ENCODE results near the gene UHMK1.
"Not testable (repeated sequence)": the region's sequence is repeated elsewhere in the genome, so short reads cannot be mapped to it uniquely, and the experiment has no call there.

UHMK1 gene, protein sequence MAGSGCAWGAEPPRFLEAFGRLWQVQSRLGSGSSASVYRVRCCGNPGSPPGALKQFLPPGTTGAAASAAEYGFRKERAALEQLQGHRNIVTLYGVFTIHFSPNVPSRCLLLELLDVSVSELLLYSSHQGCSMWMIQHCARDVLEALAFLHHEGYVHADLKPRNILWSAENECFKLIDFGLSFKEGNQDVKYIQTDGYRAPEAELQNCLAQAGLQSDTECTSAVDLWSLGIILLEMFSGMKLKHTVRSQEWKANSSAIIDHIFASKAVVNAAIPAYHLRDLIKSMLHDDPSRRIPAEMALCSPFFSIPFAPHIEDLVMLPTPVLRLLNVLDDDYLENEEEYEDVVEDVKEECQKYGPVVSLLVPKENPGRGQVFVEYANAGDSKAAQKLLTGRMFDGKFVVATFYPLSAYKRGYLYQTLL

DNA sequence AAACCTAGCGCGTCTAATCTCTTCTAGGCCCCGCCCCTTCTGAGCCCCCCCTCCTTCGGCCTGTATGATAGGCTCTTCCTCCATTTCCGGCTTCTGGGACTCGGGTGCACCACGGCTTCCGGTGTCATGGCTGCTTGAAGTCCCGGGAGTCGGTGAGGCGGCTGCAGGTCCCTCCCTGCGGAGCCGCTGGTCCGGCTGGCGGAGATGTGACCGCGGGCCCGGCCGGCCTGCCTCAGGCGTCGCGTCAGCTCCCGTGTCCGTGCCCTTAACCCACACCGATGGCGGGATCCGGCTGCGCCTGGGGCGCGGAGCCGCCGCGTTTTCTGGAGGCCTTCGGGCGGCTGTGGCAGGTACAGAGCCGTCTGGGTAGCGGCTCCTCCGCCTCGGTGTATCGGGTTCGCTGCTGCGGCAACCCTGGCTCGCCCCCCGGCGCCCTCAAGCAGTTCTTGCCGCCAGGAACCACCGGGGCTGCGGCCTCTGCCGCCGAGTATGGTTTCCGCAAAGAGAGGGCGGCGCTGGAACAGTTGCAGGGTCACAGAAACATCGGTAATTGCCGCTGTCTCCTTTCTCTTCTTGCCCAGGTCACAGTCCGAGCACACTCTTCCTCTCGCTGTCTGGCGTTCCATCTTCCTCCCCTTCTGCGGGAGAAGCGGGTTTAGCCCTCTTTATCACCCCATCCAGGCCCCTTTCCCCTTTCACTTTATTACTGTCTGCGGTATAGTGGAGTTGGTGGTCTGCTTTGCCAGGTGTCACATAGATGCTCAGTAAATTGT lies at the start of gene UHMK1:
Gene UHMK1 (plus strand): TSS at position 96 of the 773 bp plus-strand sequence. CDS start 183 bp downstream, at position 279.
- peak; percentile 95 for DNase-seq (ENCODE audit: low spot score)

DNA sequence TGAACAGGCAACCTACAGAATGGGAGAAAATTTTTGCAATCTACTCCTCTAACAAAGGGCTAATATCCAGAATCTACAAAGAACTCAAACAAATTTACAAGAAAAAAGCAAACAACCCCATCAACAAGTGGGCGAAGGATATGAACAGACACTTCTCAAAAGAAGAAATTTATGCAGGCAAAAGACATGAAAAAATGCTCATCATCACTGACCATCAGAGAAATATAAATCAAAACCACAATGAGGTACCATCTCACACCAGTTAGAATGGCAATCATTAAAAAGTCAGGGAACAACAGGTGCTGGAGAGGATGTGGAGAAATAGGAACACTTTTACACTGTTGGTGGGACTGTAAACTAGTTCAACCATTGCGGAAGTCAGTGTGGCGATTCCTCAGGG lies 43.3 kb upstream of the UHMK1 start:
- DNase-seq (ENCODE audit: low spot score): not testable (repeated sequence)

DNA sequence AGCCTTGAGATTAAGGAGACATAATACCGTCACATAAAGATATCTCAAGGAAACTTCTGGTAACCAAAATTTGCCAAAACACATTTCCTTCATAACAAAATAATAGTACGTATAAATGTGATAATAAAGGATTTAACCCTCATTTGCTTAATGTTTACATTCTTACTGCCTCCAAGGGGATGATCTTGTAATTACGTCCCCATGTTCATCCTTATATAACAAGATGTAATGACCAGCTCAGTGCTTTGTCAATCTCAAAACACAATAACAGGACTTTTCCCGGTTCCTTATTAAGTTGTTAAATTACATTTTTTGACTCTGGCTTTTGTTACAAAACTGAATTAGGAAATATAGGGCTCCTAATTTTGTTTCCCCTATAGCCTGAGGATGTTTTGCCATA lies 41.3 kb upstream of the UHMK1 start:
- no peak for DNase-seq (ENCODE audit: low spot score)

DNA sequence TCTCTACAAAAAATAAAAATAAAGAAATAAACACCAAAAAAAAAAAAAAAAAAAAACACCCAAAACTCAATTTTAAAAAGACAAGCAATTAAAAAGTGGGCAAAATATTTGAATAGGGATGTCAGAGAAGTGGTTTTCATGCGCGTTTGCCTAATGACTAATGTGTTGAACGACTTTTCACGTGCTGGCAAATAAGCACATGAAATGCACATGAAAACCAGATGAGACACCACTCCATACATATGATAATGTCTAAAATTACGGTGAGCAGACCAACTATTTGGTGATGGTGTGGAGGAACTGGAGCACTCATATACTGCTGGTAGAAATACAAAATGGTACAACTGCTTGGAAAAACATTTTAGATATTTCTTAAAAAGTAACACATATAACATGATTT lies 39.4 kb upstream of the UHMK1 start:
- DNase-seq (ENCODE audit: low spot score): no peak

DNA sequence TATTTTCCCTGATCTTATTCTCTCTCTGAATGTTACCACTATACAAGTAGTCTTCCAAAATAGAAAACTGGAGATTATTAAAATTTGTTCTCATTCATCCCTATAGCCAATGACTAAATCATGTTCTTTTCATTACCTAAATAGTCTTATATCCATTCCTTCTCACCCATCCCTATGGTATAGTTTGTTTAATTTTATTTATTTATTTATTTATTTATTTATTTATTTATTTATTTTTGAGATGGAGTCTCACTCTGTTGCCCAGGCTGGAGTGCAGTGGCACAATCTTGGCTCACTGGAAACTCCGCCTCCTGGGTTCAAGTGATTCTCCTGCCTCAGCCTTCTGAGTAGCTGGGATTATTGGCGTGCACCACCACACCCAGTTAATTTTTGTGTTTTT lies 35.2 kb upstream of the UHMK1 start:
- not testable (repeated sequence) for DNase-seq (ENCODE audit: low spot score)

DNA sequence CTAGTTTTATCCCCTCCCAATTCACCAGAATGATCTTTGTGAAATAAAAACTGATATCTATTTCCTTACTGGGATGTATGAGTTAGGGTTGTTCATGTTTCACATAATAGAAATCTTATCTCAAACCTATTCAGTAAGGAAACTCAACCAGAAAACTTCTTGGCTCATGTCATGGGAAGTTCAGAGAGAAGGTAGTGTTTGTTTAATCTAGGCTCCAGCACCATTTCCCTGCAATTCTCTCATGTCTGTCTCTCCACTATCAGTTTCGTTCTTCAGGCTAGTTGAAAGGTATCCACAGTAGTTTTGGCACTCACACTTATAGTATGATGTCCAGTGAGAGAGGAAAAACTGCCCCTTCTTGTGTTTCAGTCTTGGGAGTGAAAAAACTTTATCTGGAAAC lies 34.6 kb upstream of the UHMK1 start:
- no peak for DNase-seq (ENCODE audit: low spot score)

DNA sequence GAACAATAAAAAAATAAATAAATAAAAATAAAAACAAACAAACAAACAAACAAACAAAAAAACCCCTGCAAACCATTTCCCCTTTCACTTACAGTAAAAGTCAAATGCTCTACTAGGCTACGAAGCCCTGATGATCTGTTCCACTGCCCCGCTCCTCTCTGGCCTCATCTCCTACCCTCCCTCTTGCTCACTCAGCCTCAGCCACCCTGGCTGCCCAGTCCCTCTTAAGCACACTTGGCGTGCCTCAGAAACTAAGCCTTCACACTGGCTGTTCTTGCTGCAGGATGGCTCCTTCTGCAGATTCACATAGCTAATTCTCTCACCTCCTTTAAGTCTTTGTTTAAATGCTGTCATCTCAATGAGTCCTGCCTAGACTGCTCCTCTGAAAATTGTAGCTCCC lies 30.8 kb upstream of the UHMK1 start:
- DNase-seq (ENCODE audit: low spot score): no peak

DNA sequence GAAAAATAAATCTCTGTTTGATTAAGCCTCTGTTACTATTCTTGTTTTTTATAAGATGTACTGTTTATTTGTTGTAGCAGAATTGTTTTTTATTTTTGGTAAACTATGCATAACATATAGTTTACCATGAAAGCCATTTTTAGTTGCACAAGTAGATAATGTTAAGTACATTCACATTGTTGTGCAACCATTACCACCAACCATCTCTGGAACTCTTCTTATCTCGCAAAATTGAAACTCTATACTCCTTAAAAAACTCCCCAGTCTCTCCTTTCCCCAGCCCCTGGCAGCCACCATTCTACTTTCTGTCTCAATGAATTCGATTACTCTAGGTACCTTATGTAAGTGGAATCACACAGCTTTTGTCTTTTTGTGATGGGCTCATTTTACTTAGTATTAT lies 27.4 kb upstream of the UHMK1 start:
- no peak for DNase-seq (ENCODE audit: low spot score)

DNA sequence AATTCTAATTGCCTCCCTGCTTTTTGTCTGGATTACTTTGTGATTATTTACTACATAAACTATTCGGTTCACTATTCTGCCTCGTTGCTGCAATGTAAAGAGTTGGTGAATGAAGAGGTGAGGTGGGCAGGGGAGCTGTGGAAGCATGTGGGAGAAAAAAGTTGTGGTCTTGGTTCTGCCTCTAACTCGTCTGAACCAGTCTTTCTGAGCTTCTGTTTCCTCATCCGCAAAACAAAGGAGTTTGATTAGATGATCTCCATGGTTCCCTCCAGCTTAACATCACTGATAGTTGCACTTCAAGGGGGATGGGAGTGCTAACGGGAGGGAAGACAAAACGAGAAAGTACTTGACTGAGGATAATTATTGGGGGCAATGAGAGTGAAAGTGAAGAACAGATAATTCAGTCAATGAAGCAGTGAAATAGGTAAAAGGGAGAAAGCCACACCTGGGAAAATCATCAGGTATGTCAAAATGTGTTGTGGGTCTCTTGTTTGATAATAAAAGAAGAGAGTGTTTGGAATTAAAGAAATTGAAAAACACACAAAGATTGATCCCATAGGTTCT lies 26.2 kb upstream of the UHMK1 start:
- DNase-seq (ENCODE audit: low spot score): no peak

DNA sequence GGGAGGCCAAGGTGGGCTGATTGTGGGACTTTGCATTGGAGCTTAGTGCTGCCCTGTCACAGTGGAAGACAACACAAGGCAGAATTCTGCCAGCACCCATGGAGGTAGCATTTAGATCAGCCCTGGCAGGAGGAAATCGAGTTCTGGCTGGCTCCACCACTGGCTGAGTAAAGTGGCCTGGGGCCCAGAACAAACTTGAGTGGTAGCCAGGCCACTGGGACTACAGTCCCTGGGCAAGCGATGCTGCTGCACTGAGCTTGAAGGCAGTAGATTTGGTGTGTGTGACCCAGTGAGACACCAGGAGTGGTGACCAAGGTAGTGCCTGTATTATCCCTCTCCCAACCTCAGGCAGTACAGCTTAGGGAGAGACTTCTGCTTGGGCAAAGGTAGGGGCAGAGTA lies 22.5 kb upstream of the UHMK1 start:
- DNase-seq (ENCODE audit: low spot score): no peak

DNA sequence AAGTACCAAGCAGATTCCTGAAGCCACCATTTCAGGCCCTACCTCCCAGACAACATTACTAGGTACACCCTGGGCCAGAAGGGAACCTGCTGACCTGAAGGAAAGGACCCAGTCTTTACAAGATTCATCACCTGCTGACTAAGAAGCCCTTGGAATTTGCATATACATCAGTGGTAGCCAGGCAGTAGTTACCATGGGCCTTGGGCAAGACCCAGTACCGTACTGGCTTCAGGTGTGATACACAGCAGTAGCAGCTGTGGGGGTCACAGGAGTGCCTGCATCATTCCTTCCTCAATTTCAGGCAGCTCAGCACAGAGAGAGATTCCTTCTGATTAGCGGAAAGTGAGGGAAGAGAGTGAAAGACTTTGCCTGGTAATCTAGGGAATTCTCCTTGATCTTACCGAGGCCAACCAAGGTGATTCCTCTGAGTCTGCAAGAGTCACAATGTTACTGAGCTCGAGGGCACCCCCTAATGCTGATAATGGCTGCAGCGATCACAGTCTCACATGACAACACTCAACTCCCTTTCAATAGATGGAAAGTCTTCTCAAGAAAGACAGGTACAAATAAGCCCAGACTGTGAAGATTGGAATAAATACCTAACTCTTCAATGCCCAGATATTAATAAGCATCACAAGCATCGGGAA lies 22.0 kb upstream of the UHMK1 start:
- DNase-seq (ENCODE audit: low spot score): no peak

DNA sequence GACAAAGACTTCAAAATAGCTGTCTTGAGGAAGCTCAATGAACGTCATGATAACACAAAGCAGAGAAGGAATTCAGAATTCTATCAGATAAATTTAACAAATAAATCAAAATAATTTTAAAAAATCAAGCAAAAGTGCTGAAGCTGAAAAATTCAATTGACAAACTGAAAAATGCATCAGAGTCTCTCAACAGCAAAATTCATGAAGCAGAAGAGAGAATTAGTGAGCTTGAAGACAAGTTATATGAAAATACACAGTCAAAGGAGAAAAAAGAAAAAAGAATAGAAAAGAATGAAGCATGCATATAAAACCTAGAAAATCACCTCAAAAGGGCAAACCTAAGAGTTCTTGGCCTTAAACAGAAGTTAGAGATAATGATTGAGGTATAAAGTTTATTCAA lies 21.0 kb upstream of the UHMK1 start:
- no peak for DNase-seq (ENCODE audit: low spot score)

DNA sequence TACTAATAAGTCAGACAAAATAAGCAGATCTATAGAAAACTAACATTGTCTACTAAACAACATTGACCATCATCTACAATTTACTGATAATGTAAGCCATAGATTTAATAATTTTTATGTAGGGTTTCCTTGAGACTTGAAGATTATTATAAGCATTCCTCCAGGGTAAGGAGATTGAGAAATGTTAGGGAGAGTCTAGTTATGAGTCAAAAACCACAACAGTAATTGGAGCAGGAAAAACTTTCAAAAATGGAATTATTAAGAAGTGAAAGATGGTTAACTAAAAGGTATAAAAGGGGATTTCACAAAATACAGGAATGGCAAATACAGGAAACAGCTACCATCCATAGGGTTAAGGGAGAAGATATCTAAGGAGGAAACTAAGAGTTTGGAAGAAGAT lies 12.4 kb upstream of the UHMK1 start:
- no peak for DNase-seq (ENCODE audit: low spot score)

DNA sequence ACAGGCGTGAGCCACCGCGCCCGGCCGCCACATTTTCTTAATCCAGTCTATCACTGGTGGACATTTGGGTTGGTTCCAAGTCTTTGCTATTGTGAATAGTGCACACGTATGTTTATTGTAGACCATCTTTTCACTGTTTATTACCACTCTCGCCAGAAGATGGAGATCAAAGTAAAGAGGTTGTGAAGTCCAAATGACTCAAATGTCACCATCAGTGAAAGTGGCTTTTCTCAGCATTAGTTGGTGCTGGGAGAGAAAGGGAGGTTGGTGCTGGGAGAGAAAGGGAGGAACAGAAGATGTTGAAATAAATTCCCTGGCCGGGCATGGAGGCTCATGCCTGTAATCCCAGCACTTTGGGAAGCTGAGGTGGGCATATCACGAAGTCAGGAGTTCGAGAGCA lies 10.4 kb upstream of the UHMK1 start:
- DNase-seq (ENCODE audit: low spot score): no peak

DNA sequence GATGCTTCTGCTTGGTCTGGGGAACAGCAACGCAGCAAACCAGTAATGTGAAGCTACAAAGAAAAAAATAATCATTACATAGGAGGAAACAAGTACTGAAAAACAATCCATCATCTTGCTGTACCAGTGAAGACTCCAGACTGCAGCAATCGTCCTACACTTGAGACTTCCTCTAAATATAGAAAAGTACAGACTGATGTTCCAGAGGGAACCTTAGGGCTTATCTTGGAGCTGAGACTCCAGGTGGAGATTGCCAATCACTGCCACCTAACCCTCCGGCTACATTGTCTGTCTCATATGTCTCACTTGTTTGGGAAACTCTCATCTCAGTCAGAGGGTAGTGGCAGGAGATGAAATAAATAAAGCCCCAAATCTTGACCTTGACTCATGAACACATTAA lies 9.4 kb upstream of the UHMK1 start:
- DNase-seq (ENCODE audit: low spot score): no peak

DNA sequence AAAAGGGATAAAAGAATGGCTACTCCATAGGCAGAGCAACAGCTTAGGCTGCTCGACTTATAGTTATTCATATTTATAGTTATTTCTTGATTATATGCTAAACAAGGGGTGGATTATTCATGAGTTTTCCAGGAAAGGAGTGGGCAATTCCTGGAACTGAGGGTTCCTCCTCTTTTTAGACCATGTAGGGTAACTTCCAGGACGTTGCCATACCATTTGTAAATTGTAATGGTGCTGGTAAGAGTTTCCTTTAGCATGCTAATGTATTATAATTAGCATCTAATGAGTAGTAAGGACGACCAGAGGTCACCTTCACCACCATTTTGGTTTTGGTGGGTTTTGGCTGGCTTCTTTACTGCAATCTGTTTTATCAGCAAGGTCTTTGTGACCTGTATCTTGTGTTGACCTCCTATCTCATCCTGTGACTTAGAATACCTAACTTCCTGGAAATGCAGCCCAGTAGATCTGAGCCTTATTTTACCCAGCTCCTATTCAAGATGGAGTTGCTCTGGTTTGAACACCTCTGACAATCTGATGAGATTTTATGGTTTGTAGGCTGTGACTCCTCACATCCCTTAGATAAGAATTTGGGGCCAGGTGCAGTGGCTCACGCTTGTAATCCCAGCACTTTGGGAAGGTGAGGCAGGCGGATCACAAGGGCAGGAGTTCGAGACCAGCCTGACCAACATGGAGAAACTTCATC lies 1.9 kb upstream of the UHMK1 start:
- not testable (repeated sequence) for DNase-seq (ENCODE audit: low spot score)

DNA sequence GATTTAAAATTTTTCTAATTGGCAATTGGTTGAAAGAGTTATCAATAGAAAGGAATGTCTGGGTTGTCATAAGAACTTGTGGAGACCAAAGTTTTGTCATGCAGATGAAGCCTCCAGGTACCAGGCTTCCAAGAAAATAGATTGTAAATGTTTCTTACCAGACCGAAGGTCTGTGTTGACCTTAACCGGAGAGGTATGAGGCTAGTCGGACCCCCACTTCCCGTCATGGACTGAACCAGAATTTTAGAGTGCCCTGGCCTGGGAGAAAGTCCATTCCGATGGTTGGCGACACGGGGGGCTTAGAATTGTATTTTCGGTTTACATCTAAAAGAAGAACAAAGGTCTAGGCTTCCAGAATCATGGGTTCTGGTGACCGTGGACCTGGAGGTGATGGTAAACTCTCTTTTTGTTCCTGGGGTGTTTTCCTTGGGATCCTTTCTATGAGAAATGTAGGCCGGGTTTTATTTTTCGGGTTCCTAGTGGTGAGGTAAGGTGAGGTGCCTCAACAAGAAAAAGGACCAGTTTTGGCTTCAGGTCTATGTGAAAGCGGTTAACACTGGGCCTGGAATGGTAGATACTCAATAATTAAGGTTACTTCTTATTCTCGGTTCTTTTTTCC lies 405 bp upstream of the UHMK1 start:
- DNase-seq (ENCODE audit: low spot score): peak; percentile 2

DNA sequence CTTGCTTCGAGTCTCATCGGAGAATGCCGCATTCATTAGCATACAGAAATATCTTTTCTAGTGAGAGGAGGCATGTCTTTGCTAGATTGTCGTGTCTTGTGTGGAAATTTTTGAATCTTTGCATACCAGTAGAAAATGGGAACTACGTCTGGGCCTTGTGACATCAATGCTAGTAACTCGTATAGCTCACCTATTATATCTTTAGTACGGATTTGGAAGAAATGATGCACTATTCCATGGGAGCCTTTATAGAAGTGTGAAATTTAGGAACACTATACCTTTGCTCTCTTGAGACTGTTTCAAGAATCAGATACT lies 835 bp downstream of the UHMK1 start:
- peak; percentile 40 for DNase-seq (ENCODE audit: low spot score)

DNA sequence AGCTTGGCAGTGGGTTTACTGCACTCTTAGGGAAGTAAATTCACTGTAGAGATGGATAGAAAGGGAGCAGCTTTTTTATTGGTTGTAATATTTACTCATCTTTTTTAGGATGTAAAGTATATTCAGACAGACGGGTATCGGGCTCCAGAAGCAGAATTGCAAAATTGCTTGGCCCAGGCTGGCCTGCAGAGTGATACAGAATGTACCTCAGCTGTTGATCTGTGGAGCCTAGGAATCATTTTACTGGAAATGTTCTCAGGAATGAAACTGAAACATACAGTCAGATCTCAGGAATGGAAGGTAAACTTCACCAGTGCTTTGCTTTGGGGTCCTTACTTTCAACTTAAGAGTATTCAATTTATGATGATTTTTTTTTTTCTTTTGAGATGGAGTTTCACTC lies 3.2 kb downstream of the UHMK1 start:
- DNase-seq (ENCODE audit: low spot score): no peak

DNA sequence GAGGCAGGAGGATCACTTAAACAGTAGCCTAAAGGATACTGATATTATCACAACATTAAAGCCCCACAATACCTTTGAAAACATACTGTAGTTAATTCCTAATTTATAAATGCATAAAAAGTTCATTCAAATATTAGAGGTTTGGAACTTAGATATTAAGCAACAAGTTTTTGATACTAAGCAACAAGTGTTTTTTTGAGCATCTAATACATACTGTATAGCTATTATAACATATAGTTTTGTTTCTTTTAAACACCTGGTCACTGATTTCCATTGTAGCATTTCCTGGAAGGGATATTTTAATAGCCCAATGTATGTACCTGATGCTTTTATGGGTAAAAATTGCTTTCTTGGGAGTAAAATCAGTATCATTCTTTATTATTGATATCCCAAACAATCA lies 4.5 kb downstream of the UHMK1 start:
- DNase-seq (ENCODE audit: low spot score): no peak

DNA sequence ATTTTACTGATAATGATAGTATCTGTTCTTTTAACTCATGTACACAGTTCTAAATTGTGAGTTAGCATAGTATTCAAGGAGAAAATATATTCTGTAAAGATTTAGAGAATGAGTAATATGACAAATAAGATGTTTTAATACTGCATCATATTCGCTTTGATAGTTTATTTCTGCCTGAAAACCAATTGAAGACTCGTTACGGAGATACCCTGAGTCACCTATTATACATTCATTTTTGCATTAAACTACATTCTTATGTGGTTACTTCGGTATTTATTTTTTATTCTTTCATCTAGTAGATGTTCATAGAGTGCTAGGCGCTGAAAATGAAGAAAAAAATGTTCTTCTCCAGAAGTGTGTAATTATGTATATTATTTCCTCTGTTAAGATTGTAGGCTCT lies 5.3 kb downstream of the UHMK1 start:
- no peak for DNase-seq (ENCODE audit: low spot score)

DNA sequence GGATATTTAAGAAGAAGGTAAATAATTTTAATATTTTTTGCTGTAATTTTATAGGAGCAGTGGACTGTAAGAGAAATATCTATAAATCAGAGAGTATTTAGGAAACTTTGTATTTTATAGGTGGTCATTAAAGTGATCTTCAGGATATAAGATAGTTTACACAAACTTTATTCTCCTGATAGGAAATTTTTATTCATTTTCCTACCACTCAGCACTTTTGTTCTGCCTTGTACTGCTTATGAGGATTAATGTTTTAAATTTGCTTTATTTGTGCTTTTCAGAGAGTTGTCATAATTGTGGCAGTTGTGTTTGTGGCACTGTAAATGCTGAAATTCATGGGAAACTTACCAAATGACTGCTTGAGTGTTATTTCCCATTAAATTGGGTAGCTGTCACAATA lies 29.7 kb downstream of the UHMK1 start:
- DNase-seq (ENCODE audit: low spot score): no peak

Measured in pons (tissue), 1 donor.